SKM-1 (cell line): Measurements from ENCODE around the gene SLC5A3.

Source experiments
- DNase-seq: peaks from one replicate; lab custom pipeline; 2025; ENCODE audit not compliant: unreplicated experiment; lab: John Stamatoyannopoulos, UW

Gene SLC5A3

GRCh38 chr21:34097442-34097841 is 24.1 kb downstream of the SLC5A3 start:
- DNase-seq: no peak

DNA sequence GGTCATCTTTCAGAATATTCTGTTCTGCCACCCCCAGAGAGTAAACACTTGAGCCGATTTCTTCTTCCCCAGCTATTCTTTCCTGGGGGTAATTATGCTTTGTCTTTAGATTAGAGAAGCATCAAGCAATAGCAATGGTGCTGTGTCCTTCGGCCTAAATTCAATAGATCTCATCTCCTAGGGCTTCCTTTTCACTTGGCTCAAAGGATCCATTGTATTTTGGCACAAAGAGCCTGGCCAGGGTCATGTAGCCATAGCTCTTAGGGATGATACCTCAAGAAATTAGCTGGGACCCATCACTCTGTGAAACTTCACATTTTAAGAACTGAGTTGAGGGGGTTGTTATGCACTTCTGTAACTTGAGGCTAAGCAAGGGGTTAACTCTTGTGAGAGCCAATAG is 27.0 kb downstream of the SLC5A3 start:
- no peak for DNase-seq

- no peak for DNase-seq
These were observed 27.4 kb downstream of the SLC5A3 start for GRCh38 chr21:34100790-34101189.

DNA sequence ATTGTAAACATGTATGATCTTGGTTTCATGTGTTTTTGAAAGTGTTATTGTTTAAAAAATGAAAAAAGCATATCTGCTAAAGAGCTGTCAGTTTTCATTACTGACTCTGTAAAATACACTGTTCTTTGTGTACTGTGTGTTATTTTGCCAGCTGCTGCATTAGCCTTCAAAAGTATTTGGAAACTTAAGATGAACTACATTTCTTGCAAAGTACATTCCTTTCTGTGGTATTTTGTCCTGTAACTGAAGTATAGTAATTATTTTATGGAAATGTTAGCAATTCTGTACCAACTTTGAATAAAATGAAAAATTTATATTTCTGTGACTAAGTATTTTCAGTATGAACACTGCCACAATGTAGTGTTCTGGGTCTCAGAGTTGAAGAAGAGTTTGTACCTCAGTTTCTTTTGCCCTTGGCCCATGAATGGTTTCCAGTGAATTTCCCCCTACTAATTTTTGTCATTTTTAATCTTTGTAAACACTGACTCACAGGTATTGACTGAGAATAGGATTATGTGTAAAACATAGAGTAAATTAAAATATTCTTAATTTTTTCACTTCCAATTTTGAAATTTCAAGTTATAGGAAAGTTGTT is 32.7 kb downstream of the SLC5A3 start:
- DNase-seq: no peak

- DNase-seq: no peak
These were observed 34.2 kb downstream of the SLC5A3 start for GRCh38 chr21:34107606-34108005.

DNA sequence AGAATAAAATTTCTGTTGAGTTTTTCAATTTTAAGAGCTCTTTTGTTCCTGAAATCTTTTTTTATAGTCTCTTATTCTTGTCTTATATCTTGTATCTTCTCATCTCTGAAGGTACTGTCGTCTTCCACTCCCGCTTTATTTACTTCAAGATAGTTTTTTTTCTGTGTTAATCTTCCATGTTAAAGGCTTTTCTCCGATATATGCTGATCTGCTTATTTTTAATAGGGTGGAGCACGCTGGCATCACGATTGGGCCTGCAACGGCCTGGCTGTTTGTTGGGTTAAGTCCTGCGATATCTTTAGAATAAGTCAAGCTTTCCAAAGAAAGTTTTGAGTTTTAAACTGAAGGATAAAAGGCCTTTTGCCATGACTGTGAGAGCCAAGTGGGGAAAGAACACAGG is 35.7 kb downstream of the SLC5A3 start:
- DNase-seq: no peak

- DNase-seq: no peak
These were observed 37.3 kb downstream of the SLC5A3 start for GRCh38 chr21:34110594-34111202.

DNA sequence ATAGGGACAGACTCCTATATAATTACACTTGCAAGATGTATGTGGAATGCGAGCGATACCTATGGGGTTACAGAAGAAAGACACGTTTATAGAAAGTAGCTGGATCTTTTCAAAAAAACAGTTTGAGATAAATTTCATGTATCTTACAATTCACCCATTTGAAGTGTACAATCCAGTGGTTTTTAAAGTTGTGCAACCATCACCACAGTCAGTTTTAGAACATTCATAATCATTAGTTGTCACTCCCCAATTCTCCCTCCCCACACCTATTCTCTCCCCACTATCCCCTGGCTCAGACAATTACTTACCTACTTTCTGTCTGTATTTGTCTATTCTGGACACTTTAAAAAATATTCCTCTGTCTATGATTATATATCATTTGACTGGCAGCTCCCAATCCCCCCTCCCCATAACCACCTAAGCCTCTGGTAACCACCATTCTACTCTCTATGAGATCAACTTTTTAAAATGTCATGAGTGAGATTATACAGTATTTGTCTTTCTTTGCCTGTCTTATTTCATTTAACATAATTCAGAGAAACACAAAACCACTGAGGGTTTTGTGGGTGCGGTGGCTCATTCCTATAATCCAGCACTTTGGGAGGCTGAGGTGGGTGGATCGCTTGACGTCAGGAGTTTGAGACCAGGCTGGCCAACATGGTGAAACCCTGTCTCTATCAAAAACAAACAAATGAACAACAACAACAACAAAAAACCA is 39.1 kb downstream of the SLC5A3 start:
- DNase-seq: no peak

DNA sequence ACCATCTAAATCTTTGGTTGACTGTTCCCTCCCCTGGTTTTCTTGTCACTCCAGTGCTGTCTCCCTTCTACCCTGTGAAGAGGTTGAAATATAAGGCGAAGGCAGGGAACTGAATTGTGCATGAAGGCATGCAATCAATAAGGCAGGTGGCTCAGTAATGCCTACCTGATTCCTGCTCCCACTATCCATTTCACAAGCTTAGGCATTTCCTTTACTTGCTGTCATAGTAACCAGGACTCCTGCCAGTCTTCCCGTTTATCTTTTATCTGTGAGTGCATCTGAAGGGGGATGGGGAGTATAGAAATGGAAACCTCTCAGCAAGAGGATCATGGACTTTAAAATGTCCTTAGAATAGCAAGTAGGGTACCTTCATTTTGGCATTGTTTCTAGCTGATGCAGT is 40.5 kb downstream of the SLC5A3 start:
- no peak for DNase-seq

- no peak for DNase-seq
These were observed 41.8 kb downstream of the SLC5A3 start for GRCh38 chr21:34115160-34115559.

DNA sequence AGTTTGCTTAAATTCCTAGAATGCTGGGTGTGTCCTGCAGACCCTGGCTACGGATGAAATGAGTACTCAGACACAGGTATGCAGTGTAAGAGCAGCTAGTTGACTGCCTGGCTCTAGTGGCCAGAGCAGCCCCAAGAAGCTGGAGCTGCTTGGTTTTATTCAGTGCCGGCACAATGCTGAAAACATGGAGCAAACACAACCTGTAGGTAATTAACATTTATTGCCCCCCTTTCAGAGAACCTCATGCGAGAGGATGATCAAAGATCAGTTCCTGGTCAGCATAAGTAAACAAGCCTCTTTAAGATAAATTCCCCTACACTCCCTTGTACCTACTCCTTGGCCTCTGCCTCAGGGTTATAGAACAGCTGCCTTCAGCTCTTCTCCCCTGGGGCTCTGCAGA is 43.2 kb downstream of the SLC5A3 start:
- DNase-seq: no peak

DNA sequence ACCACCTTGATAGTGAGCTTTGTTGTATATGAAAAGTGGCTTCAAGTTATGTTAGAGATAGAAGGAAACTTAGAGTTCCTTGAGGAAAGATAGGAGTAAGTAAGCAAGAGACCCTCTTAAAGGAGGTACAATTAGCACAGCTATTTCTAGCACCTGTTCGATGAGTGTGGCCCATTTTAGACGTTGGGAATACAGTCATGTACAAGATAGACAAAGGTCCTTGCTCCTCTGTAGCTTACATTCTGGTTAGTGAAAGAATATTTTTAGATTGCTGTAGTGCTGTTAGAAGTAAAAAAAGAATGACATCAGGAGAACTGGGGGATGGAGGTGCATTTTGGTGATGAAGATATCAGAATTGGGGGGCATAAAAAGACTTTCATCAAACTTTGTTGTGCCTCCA is 47.5 kb downstream of the SLC5A3 start:
- no peak for DNase-seq

DNA sequence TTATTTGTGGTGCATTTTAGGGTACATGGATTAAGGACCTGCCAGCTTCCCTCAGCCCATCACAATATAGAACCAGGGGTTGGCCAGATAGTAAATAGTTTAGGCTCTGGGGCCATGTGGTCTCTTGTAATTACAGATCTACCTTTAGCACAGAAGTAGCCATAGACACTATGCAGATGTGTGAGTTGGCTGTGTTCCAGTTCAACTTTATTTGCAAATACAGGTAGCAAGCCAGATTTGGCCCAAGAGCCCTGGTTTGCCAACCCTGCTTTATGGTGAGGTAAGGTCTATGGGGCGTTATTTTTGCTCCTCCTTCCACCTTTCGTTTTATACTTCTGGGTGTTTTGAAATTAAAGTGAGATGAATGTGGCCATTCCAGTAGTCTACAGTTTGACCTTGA is 48.7 kb downstream of the SLC5A3 start:
- DNase-seq: no peak
